ENCODE measurements around the gene SIGLECL1. TPM values are rescaled to one million over a fixed set of nuclear protein-coding genes. Genes with fewer than 3 reads are reported as not detected.

Gene SIGLECL1
- total RNA-seq, 1 experiment from 2014 or later: not detected

- intact Hi-C loops (cut with micrococcal nuclease; ENCODE audit: unreplicated experiment): no loop called here
- no peaks in the 10 kb centered on the region for H3K4me1 ChIP-seq (ENCODE audit: insufficient read depth, low read length, poor library complexity, severe bottlenecking)
- H3K27me3 ChIP-seq (replicated peaks; ENCODE audit: insufficient read depth, low read depth, low read length, poor library complexity): peaks cover 7% of the 10 kb centered on the region
- H3K36me3 ChIP-seq (ENCODE audit: insufficient read depth, low read length, poor library complexity, severe bottlenecking): no peaks in the 10 kb centered on the region
- TF ChIP-seq EZH2 (IDR thresholded peaks at IDR 0.05; ENCODE audit: borderline replicate concordance, low read depth, low read length, poor library complexity, severe bottlenecking) (no peak), CTCF (conservative IDR thresholded peaks at IDR 0.05; ENCODE audit: low read depth, low read length) (no peak)
- ChIA-PET CTCF (no interaction called here), POLR2A (ENCODE audit: low non-redundant PET) (no interaction called here)
- DNase-seq (ENCODE audit: low spot score): no peak
- H3K27ac ChIP-seq (ENCODE audit: low read depth, low read length, poor library complexity, severe bottlenecking): no peak overlapping the region
- no peaks in the 10 kb centered on the region for H3K9me3 ChIP-seq (ENCODE audit: low read depth, low read length, poor library complexity, severe bottlenecking)
- BruUV-seq (replicated peaks): no TSS peak
- H3K4me3 ChIP-seq (ENCODE audit: low read depth, low read length, poor library complexity, severe bottlenecking): no peak overlapping the region
Measured at GRCh38 chr19:51293571-51294210, 42.8 kb downstream of the SIGLECL1 start.

- ChIA-PET POLR2A (ENCODE audit: low non-redundant PET) (no interaction called here), CTCF (no interaction called here)
- Histone ChIP-seq H3K4me3 (ENCODE audit: low read depth, low read length, poor library complexity, severe bottlenecking) (no peak overlapping the region), H3K36me3 (ENCODE audit: insufficient read depth, low read length, poor library complexity, severe bottlenecking) (no peaks in the 10 kb centered on the region), H3K27me3 (replicated peaks; ENCODE audit: insufficient read depth, low read depth, low read length, poor library complexity) (no peaks in the 10 kb centered on the region), H3K9me3 (ENCODE audit: low read depth, low read length, poor library complexity, severe bottlenecking) (no peaks in the 10 kb centered on the region), H3K27ac (ENCODE audit: low read depth, low read length, poor library complexity, severe bottlenecking) (no peak overlapping the region), H3K4me1 (ENCODE audit: insufficient read depth, low read length, poor library complexity, severe bottlenecking) (no peaks in the 10 kb centered on the region)
- no peak for DNase-seq (ENCODE audit: low spot score)
- no TSS peak for BruUV-seq (replicated peaks)
- TF ChIP-seq CTCF (conservative IDR thresholded peaks at IDR 0.05; ENCODE audit: low read depth, low read length) (no peak), EZH2 (IDR thresholded peaks at IDR 0.05; ENCODE audit: borderline replicate concordance, low read depth, low read length, poor library complexity, severe bottlenecking) (no peak)
- intact Hi-C loops (cut with micrococcal nuclease; ENCODE audit: unreplicated experiment): no loop called here
Measured at GRCh38 chr19:51294211-51294976, 43.5 kb downstream of the SIGLECL1 start.

- Histone ChIP-seq H3K27me3 (replicated peaks; ENCODE audit: insufficient read depth, low read depth, low read length, poor library complexity) (no peaks in the 10 kb centered on the region), H3K9me3 (ENCODE audit: low read depth, low read length, poor library complexity, severe bottlenecking) (no peaks in the 10 kb centered on the region), H3K4me3 (ENCODE audit: low read depth, low read length, poor library complexity, severe bottlenecking) (no peak overlapping the region), H3K36me3 (ENCODE audit: insufficient read depth, low read length, poor library complexity, severe bottlenecking) (no peaks in the 10 kb centered on the region), H3K27ac (ENCODE audit: low read depth, low read length, poor library complexity, severe bottlenecking) (no peak overlapping the region), H3K4me1 (ENCODE audit: insufficient read depth, low read length, poor library complexity, severe bottlenecking) (no peaks in the 10 kb centered on the region)
- ChIA-PET POLR2A (ENCODE audit: low non-redundant PET) (no interaction called here), CTCF (no interaction called here)
- intact Hi-C loops (cut with micrococcal nuclease; ENCODE audit: unreplicated experiment): no loop called here
- TF ChIP-seq EZH2 (IDR thresholded peaks at IDR 0.05; ENCODE audit: borderline replicate concordance, low read depth, low read length, poor library complexity, severe bottlenecking) (no peak), CTCF (conservative IDR thresholded peaks at IDR 0.05; ENCODE audit: low read depth, low read length) (no peak)
- BruUV-seq (replicated peaks): no TSS peak
- DNase-seq (ENCODE audit: low spot score): no peak
Measured at GRCh38 chr19:51294977-51295375, 44.1 kb downstream of the SIGLECL1 start.
